Left ventricle myocardium superior (tissue), 1 donor: ENCODE data around the gene EVA1A. TPM values are rescaled to one million over a fixed set of nuclear protein-coding genes. Genes with fewer than 3 reads are reported as not detected.

ENCODE experiments used
- ATAC-seq: fragments of 200-7000 bp; cut with Tn5 transposase; one replicate; pipeline ENCODE4 v1.9.1; 2020; ENCODE audit warnings: mild to moderate bottlenecking, moderate library complexity
- DNase-seq: peaks from one replicate; pipeline ENCODE4 v3.0.0-alpha.2; 2020
- intact Hi-C: fragments of 100-400 bp; cut with micrococcal nuclease; formaldehyde crosslinking; loops from one replicate; pipeline ENCODE4 v1.11.0; 2022
- total RNA-seq: library from RNA; stranded (reverse); fragmentation: NEBNext Ultra II Directional; extraction: Animal tissue kit (Norgen Biotek cat#: 25700); gene quantifications from one replicate; pipeline ENCODE4 v1.2.1, GENCODE V29; 2021
- donor health status: DM: no; HTN: yes; CAD: no; lungs with severe emphysema.

Gene EVA1A
- total RNA-seq, 1 donor from 2014 or later, result 0.94 TPM

DNA sequence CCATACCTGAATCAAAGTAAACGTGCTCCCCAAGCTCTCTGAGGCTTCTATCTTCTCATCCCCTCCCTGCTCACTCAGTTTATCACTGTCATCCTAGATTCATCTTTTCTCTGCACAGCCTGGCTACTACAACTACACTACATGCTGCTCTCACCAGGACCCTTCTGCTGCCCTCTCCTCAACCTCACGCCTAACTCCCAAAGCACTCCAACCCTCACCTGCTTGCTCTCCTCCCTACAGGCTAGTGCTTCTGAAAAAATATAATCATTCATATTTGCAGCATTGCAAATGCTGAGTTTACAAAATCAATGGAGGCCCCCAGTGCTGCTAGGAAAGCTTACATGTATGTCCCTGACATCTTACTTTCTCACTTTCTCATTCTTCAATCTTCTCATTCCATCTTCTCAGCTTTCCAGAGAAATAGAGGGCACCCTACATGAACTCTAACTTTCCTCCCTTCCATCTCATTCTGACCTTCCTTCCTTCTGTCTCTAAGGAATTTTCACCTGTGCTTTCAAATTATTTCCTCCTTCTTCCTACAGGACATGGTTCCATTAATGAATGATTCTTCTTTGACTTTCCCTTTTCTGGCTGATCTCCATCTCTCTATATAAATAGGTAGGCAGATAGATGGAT is 36.3 kb downstream of the EVA1A start:
- DNase-seq (no peak), ATAC-seq (no peak)
- intact Hi-C loops, result no loop called here

GRCh38 chr2:75523313-75524275 is 37.1 kb downstream of the EVA1A start:
- ATAC-seq, result no peak
- DNase-seq, result no peak
- intact Hi-C loops, result no loop called here

GRCh38 chr2:75522543-75523312 is 38.0 kb downstream of the EVA1A start:
- ATAC-seq (no peak), DNase-seq (no peak)
- intact Hi-C loops, result no loop called here

DNA sequence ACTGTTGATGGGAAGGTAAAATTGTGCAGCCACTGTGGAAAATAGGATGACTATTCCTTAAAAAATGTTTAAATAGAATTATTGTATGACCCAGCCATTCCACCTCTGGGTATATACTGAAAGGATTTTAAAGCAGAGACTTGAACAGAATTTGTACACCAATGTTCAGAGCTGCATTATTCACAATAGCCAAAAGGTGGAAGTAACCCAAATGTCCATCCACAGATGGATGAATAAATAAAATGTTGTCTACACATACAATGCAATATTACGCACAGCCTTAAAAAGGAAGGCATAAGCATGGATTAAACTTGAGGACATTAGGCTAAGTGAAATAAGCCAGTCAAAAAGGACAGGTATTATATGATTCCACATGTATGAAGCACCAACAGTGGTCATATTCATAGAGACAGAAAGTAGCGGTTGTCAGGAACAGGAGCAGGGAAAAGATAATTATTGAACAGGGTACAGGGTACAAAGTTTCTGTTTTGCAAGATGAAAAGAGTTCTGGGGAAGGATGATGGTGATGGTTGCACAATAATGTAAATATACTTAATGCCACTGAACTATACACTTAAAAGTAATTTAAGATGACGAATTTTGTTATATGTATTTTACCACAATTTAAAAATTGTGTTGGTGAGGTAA is 39.4 kb downstream of the EVA1A start:
- ATAC-seq (no peak), DNase-seq (no peak)

GRCh38 chr2:75519843-75520242 is 40.9 kb downstream of the EVA1A start:
- DNase-seq (no peak), ATAC-seq (no peak)
- intact Hi-C loops, result no loop called here

More for the DNA sequence above, 39.4 kb downstream of the EVA1A start:
- intact Hi-C loops, result no loop called here

DNA sequence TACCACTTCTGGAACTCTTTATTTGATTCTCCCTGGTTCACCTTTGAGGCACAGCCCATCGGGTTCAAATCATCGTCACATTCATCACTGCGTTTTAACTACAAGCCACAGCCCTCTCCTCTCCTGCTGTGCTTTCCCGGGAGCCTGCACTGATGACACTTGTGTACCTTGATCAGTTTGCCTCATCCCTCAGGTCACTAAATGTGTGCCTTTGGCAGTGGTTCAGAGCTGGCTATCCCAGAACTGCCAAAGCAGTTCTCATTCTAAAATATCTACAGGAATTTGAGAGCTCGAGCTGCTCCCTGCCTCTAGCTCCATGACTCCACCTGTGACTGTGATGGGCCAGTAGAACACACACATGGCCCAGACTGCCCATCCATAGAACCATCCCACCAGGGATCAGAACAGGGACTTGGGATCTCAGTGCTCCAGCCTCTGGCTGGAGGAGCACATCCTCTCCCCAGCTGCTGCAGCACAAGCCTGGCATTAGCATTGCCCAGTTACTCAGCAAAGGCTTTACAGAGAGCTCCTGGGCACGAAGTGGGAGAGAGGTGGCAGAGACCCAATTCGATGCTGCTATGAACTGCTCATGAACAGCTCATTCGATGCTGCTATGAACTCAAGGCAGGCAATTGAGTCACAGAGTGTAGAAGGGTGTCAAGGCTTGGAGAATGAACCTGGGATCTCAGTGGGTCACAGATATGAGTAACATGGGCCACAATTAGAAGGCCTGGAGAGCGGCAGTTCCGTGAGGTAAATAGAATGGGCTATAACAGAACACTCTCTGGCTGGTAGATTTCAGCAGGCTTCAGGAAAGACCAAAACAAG is 41.9 kb downstream of the EVA1A start:
- DNase-seq (no peak), ATAC-seq (no peak)
- intact Hi-C loops, result no loop called here

GRCh38 chr2:75517547-75518230 is 43.0 kb downstream of the EVA1A start:
- no peak for ATAC-seq
- intact Hi-C loops, result no loop called here
- DNase-seq, result no peak

- DNase-seq (no peak), ATAC-seq (no peak)
- intact Hi-C loops, result no loop called here
Observed at GRCh38 chr2:75516378-75517360, 44.1 kb downstream of the EVA1A start.

DNA sequence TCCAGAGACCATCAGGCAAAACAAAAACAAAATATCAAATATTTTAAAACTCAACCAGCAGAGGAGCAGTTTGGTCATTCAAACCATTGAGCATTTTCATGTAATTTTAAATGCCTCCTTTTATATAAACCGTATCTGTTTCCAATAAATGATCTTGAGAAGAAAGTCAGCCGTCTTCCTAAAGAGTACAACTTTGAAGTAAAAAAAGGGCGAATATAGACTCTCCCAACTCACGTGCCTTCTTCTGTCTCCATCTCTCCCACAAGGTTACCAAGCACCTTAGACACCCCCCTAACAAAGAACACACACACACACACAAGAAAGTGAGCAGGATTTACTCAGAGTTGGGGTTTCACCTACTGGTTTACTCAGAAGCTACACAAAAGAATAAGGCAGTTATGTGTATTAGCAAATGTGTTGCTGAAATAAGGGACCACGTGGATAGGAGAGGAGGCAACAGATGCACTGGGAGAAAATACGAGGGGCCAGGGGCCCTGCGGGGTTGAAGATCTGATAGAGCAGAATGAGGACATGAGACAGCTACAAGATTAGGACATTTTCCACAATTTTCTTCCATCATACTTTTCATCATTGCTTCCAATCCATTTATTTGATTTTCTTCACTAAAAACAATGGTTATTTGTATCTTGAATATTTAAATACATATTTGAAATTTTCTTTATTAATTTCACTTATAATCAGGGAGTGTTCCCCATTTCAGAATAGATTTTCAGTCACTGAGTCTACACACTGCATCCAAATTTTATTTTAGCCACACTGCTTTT is 45.0 kb downstream of the EVA1A start:
- no peak for ATAC-seq
- intact Hi-C loops, result no loop called here

DNA sequence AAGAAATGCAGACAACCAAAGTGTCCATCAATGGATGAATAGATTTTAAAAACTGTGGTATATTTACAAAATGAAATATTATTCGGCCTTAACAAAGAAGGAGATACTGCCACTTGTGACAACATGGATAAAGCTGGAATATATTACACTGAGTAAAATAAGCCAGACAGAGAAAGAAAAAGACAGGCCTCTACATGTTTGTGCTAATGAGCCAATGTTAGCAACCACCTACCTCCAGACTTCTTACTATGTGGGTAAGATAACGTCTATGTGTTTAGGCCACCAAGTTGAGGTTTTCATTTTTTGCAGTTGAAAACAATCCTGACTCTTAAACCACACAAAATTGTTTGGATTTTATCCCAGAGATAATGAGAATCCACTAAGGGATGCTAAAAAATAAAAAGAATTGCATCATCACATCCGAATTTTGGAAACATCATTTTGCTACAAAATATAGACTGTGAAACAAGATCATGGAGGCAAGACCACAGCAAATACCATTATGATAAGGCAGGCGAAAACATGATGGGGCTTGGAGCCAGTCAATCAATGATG is 47.0 kb downstream of the EVA1A start:
- DNase-seq (no peak), ATAC-seq (no peak)
- intact Hi-C loops, result no loop called here

More for the DNA sequence above, 45.0 kb downstream of the EVA1A start:
- no peak for DNase-seq

DNA sequence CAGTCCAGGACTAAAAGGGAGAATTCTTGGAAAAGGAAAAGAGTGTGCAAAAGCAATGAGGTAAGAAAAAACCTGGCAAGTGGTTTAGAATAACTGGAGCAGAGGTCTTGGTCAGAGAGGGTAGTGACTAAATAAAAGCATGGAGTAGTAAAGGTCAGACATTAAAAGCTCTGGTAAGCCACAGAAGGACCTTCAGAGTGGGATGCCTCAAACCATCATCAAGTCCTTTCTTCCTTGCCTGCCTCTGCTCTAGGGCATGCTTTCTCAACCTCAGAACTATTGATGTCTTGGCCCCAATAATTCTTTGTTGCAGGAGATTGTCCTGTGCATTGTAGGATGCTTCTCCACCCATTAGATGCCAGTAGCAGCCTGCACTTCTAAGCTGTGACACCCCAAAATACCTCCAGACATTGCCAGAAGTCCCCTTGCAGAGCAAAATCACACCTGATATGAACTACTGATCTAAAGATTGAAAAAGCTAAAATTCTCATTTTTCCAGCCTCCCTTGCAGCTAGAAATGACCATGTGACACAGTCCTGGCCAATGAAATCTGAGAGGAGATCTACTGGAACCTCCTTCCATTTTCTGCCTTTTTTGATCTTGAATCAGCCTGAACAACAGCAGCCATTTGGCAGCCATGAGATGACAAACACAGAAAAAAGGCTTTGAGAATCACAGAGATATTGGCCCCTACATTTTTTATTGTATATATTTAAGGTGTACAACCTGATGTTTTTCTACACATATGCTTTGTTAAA is 48.1 kb downstream of the EVA1A start:
- intact Hi-C loops, result no loop called here
- no peak for ATAC-seq
- DNase-seq, result no peak

DNA sequence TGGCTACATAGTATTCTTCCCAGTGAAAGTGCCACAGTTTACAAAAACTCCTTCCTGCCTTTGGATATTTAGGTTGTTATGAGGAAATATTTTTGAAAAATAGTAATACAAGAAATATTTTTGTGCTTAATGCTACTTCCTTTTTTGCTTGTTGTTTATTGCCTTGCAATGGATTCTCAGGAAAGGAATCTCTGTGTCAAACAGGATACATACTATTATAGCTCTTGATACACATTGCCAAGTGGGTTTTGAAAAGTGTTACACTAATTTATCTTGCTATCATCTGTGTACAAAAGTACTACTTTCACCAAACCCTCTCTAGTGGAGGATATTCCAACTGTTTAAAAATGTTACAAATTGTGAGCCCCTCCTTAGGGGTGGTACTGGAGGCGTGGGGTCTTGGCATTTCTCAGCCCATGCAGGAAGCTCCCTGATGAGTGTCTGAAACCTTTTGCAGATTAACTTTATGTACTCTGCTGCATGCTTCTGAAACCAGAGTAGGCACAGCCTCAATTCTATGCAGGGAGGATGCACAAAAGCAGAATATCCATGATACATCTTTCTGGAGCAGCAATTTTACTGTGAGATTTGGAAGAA is 54.5 kb downstream of the EVA1A start:
- intact Hi-C loops, result no loop called here
- no peak for ATAC-seq
- no peak for DNase-seq

DNA sequence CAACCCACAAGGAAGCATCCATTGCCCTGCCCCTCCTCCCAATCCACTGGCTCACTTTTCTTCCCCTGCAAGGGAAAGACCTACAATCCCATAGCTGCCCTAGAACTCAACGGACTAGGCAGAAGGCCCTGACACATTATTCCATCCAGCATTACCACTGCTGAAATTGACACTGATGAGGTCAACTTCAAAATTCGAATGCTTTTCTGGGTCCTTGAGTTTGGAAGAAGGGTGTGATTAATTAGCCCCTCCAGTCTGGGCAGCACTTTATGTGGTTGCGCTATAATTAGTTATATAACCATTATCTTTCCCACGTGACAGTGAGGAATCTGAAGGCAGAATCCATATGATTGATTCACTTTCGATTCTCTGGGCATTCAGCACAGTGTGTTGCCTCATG is 55.7 kb downstream of the EVA1A start:
- ATAC-seq, result no peak
- no peak for DNase-seq
- intact Hi-C loops, result no loop called here

DNA sequence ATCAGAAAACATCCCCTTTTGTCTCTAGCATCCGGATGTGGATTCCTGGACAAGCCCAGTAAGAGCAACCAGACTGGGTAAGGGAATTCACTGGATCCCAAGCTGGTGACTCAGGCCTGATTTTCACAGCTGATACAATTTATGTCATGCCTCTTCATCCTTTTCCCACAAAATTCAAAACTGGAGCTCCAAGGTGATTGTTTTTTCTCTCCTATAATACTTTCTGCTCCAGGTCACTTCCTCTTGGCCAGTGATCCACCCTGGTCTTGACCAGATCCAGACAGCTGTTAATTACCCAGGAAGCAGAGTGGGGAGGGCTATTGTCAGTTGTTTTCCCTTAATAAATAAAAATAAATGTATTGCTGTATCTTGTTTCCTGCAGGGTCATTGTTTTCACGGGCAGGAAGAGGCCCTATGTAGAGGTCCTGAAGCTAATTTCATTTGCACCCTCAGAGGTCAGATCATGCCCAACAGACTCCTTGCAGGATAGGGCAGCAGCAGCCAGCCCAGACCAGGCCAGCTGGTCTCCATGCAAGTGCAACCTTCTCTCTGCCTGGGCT is 57.6 kb downstream of the EVA1A start:
- no peak for DNase-seq
- intact Hi-C loops, result no loop called here
- ATAC-seq, result peak; percentile 47
